Smooth muscle cell (in vitro differentiated cells): ENCODE measurements around the gene IMPG1. TPM values are rescaled to one million over a fixed set of nuclear protein-coding genes. Genes with fewer than 3 reads are reported as not detected.

ENCODE experiments used
- DNase-seq: peaks from one replicate; lab custom pipeline; 2025; ENCODE audit not compliant: unreplicated experiment; lab: John Stamatoyannopoulos, UW
- H2AFZ ChIP-seq: fragments of 200-600 bp; sonication (generic); 2 replicates; pipeline ENCODE4 v1.6.0; 2016; ENCODE audit warnings: antibody characterized with exemption, low read depth, mild to moderate bottlenecking
- H3F3A ChIP-seq: fragments of 200-600 bp; sonication (generic); 2 replicates; pipeline ENCODE4 v1.6.0; 2017; ENCODE audit warnings: antibody characterized with exemption, low read depth
- H3K27ac ChIP-seq: fragments of 200-600 bp; sonication (generic); 2 replicates; pipeline ENCODE4 v1.5.1; 2016; ENCODE audit warnings: low read depth, mild to moderate bottlenecking
- H3K27me3 ChIP-seq: fragments of 200-600 bp; sonication (generic); 2 replicates; pipeline ENCODE4 v1.6.1; 2016; ENCODE audit warnings: low read depth, mild to moderate bottlenecking
- H3K36me3 ChIP-seq: fragments of 200-600 bp; sonication (generic); 2 replicates; pipeline ENCODE4 v1.5.1; 2016; ENCODE audit warnings: low read depth
- H3K4me1 ChIP-seq: fragments of 200-600 bp; sonication (generic); 2 replicates; pipeline ENCODE4 v1.5.1; 2016; ENCODE audit warnings: low read depth
- H3K4me2 ChIP-seq: fragments of 200-600 bp; sonication (generic); 2 replicates; pipeline ENCODE4 v1.6.0; 2016; ENCODE audit warnings: mild to moderate bottlenecking
- H3K4me3 ChIP-seq: fragments of 200-600 bp; sonication (generic); 2 replicates; pipeline ENCODE4 v1.5.1; 2016; ENCODE audit warnings: mild to moderate bottlenecking
- H3K79me2 ChIP-seq: fragments of 200-600 bp; sonication (generic); 2 replicates; pipeline ENCODE4 v1.6.0; 2016; ENCODE audit warnings: low read depth, mild to moderate bottlenecking
- H3K9ac ChIP-seq: fragments of 200-600 bp; sonication (generic); 2 replicates; pipeline ENCODE4 v1.6.0; 2016; ENCODE audit warnings: low read depth
- H3K9me3 ChIP-seq: fragments of 200-600 bp; sonication (generic); replicated peaks from 2 replicates; pipeline ENCODE4 v1.5.1; 2016; ENCODE audit warnings: low read depth
- H4K20me1 ChIP-seq: fragments of 200-600 bp; sonication (generic); 2 replicates; pipeline ENCODE4 v1.6.0; 2016; ENCODE audit warnings: low read depth
- WGBS: methylation state at CpG from one replicate; pipeline ENCODE4 v1.1.7; 2016; ENCODE audit warnings: low lambda C conversion rate; 5-methylcytosine and 5-hydroxymethylcytosine counted together
- polyA plus RNA-seq: library from polyadenylated mRNA; unstranded; fragments of >200 nt; fragmentation: Nextera tagmentation; extraction: Ambion mirVana; gene quantifications from 2 replicates; pipeline ENCODE4 v1.2.1, GENCODE V29; 2016
- total RNA-seq: library from RNA; depleted of rRNA; stranded (reverse); fragments of >200 nt; gene quantifications from 2 replicates; pipeline ENCODE4 v1.2.3, GENCODE V29; 2014
- TF ChIP-seq, protein P1 (sequence below): fragments of 200-600 bp; sonication (generic); IDR thresholded peaks from 2 replicates; pipeline ENCODE4 v1.5.1; 2017; ENCODE audit warnings: borderline replicate concordance, mild to moderate bottlenecking, antibody characterized with exemption; ENCODE audit not compliant: insufficient read depth, poor library complexity, severe bottlenecking

The IMPG1 gene
- total and polyA plus RNA-seq, 2 experiments from 2014 or later, result not detected

DNA sequence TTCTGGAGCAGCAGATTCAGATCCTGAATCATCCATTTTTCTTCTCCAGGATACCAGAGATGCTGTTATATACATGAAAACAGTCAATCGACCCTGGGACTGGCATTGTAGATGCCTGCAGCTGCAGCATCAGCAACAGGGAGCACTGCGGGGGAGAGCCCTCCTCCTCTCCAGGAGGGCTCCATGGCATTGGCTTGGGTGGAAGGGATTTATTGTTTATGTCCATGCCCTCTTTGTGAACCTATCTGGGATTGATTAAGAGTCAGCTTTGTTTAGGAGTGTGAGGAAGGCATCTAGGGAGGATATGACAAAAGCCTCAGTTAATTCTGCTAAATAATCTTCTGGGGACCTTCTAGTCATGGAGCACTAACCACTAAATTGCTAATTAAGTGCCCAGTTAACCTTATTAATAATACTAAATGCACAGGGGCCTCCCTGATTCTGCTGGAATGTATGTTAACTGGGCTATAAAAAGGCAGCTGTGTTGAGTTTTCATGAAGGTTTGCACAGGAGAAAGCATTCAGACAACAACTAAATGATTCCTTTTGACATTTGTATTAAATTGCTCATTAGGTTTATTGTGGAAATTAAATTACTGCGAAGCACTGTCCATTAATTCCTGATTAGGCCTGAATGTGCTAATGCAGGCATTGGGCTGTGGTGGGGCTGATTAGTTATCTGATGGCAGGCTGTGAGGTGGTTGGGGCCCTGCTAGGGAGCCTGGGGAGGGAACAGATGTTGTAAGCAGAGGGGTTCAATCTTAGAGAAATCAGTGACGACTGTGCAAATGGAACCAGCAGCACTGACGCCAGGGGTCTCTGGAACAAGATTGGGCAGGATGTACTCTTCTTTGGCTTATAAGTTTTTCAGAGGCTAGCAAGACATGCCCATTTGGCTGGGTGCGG, 57.6 kb downstream of the IMPG1 start:
- H3F3A ChIP-seq, result no peaks in the 10 kb centered on the region
- H3K4me3 ChIP-seq, result no peak overlapping the region
- no peak overlapping the region for H2AFZ ChIP-seq
- no peak overlapping the region for H3K9ac ChIP-seq
- peaks cover 5% of the 10 kb centered on the region for H3K9me3 ChIP-seq
- TF ChIP-seq, protein P1, sequence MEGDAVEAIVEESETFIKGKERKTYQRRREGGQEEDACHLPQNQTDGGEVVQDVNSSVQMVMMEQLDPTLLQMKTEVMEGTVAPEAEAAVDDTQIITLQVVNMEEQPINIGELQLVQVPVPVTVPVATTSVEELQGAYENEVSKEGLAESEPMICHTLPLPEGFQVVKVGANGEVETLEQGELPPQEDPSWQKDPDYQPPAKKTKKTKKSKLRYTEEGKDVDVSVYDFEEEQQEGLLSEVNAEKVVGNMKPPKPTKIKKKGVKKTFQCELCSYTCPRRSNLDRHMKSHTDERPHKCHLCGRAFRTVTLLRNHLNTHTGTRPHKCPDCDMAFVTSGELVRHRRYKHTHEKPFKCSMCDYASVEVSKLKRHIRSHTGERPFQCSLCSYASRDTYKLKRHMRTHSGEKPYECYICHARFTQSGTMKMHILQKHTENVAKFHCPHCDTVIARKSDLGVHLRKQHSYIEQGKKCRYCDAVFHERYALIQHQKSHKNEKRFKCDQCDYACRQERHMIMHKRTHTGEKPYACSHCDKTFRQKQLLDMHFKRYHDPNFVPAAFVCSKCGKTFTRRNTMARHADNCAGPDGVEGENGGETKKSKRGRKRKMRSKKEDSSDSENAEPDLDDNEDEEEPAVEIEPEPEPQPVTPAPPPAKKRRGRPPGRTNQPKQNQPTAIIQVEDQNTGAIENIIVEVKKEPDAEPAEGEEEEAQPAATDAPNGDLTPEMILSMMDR, result no peak
- H4K20me1 ChIP-seq, result no peaks in the 10 kb centered on the region
- H3K27me3 ChIP-seq, result no peaks in the 10 kb centered on the region
- DNase-seq, result no peak
- no peak overlapping the region for H3K27ac ChIP-seq
- peaks cover 15% of the 10 kb centered on the region for H3K4me1 ChIP-seq
- no peaks in the 10 kb centered on the region for H3K36me3 ChIP-seq
- WGBS, result 93% methylated on average over 6 of the region's 6 CpGs
- H3K4me2 ChIP-seq, result no peak overlapping the region
- no peaks in the 10 kb centered on the region for H3K79me2 ChIP-seq

- no peak overlapping the region for H3K27ac ChIP-seq
- WGBS, result 91% methylated on average over 2 of the region's 2 CpGs
- H3K9me3 ChIP-seq, result no peaks in the 10 kb centered on the region
Measured at GRCh38 chr6:76004202-76004601, 68.3 kb downstream of the IMPG1 start.

GRCh38 chr6:76003686-76004085, 68.8 kb downstream of the IMPG1 start:
- no peak overlapping the region for H2AFZ ChIP-seq
- no peak overlapping the region for H3K4me2 ChIP-seq
- no peak overlapping the region for H3K4me3 ChIP-seq
- H3K27ac ChIP-seq, result no peak overlapping the region
- no peaks in the 10 kb centered on the region for H3K79me2 ChIP-seq
- TF ChIP-seq, protein P1, result no peak
- H3K4me1 ChIP-seq, result peaks cover 10% of the 10 kb centered on the region
- no peaks in the 10 kb centered on the region for H3K36me3 ChIP-seq
- no peaks in the 10 kb centered on the region for H3K9me3 ChIP-seq
- no peaks in the 10 kb centered on the region for H3K27me3 ChIP-seq
- DNase-seq, result no peak
- H4K20me1 ChIP-seq, result no peaks in the 10 kb centered on the region
- 95% methylated on average over 2 of the region's 2 CpGs for WGBS
- H3F3A ChIP-seq, result no peaks in the 10 kb centered on the region
- H3K9ac ChIP-seq, result no peak overlapping the region

More at GRCh38 chr6:76004202-76004601, 68.3 kb downstream of the IMPG1 start:
- no peaks in the 10 kb centered on the region for H3K36me3 ChIP-seq
- peaks cover 10% of the 10 kb centered on the region for H3K4me1 ChIP-seq
- no peak for DNase-seq
- H3K4me3 ChIP-seq, result no peak overlapping the region
- no peak overlapping the region for H3K9ac ChIP-seq
- TF ChIP-seq, protein P1, result no peak
- no peaks in the 10 kb centered on the region for H3F3A ChIP-seq
- H3K4me2 ChIP-seq, result no peak overlapping the region
- no peaks in the 10 kb centered on the region for H4K20me1 ChIP-seq
- no peaks in the 10 kb centered on the region for H3K27me3 ChIP-seq
- H3K79me2 ChIP-seq, result no peaks in the 10 kb centered on the region
- no peak overlapping the region for H2AFZ ChIP-seq
